ENCODE data around the gene METTL22.

METTL22 gene

GRCh38 chr16:8594149-8594666 lies 27.3 kb upstream of the METTL22 start:
- DNase-seq, result no peak

- no peak for DNase-seq
These were observed 25.7 kb upstream of the METTL22 start for GRCh38 chr16:8595783-8596182.

GRCh38 chr16:8596581-8596980 lies 24.9 kb upstream of the METTL22 start:
- DNase-seq, result no peak

GRCh38 chr16:8600144-8600775 lies 21.2 kb upstream of the METTL22 start:
- no peak for DNase-seq

- no peak for DNase-seq
These were observed 15.9 kb upstream of the METTL22 start for GRCh38 chr16:8605554-8605953.

- no peak for DNase-seq
These were observed 14.3 kb upstream of the METTL22 start for GRCh38 chr16:8607214-8607613.

- no peak for DNase-seq
These were observed 10.4 kb upstream of the METTL22 start for GRCh38 chr16:8611122-8611521.

- no peak for DNase-seq
These were observed 9.5 kb upstream of the METTL22 start for GRCh38 chr16:8611886-8612600.

GRCh38 chr16:8614435-8615029 lies 7.0 kb upstream of the METTL22 start:
- DNase-seq, result no peak

GRCh38 chr16:8619671-8620370 lies 1.7 kb upstream of the METTL22 start:
- DNase-seq, result no peak

- DNase-seq, result no peak
These were observed 963 bp upstream of the METTL22 start for GRCh38 chr16:8620535-8620934.

GRCh38 chr16:8621222-8621571 lies 301 bp upstream of the METTL22 start:
- DNase-seq, result no peak

- DNase-seq, result no peak
These were observed 788 bp downstream of the METTL22 start for GRCh38 chr16:8622315-8622656.

- DNase-seq, result no peak
These were observed 2.1 kb downstream of the METTL22 start for GRCh38 chr16:8623634-8624033.

GRCh38 chr16:8625491-8626087 lies 4.1 kb downstream of the METTL22 start:
- no peak for DNase-seq

- no peak for DNase-seq
These were observed 5.4 kb downstream of the METTL22 start for GRCh38 chr16:8626946-8627345.

GRCh38 chr16:8627456-8627855 lies 6.0 kb downstream of the METTL22 start:
- no peak for DNase-seq

GRCh38 chr16:8628981-8629725 lies 7.7 kb downstream of the METTL22 start:
- no peak for DNase-seq

- no peak for DNase-seq
These were observed 8.9 kb downstream of the METTL22 start for GRCh38 chr16:8630255-8630953.

- DNase-seq, result no peak
These were observed 9.9 kb downstream of the METTL22 start for GRCh38 chr16:8631373-8631772.

- DNase-seq, result no peak
These were observed 10.4 kb downstream of the METTL22 start for GRCh38 chr16:8631818-8632465.

Data from kidney glomerular epithelial cell (primary cell).